GM23338 (cell line): ENCODE measurements around the gene TRIM67. TPM values are rescaled to one million over a fixed set of nuclear protein-coding genes. Genes with fewer than 3 reads are reported as not detected.

Experiments used
- ATAC-seq: fragments of 200-7000 bp; cut with Tn5 transposase; 3 replicates; pipeline ENCODE4 v1.9.1; 2020
- DNase-seq: peaks from one replicate; pipeline ENCODE4 v3.0.0-alpha.2; 2015; ENCODE audit warnings: low spot score
- H2AFZ ChIP-seq: fragments of 200-600 bp; sonication (generic); 2 replicates; pipeline ENCODE4 v1.8.0; 2016; ENCODE audit warnings: antibody characterized with exemption, mild to moderate bottlenecking, moderate library complexity
- H3F3A ChIP-seq: fragments of 200-600 bp; sonication (generic); replicated peaks from 2 replicates; pipeline ENCODE4 v1.8.0; 2017; ENCODE audit warnings: antibody characterized with exemption, mixed run types, low read depth
- H3K27ac ChIP-seq: fragments of 200-600 bp; sonication (generic); 2 replicates; pipeline ENCODE4 v1.6.1; 2016; ENCODE audit warnings: low read depth
- H3K27me3 ChIP-seq: fragments of 200-600 bp; sonication (generic); 2 replicates; pipeline ENCODE4 v1.8.0; 2016; ENCODE audit warnings: mild to moderate bottlenecking, mixed run types, moderate library complexity; ENCODE audit not compliant: insufficient read depth
- H3K36me3 ChIP-seq: fragments of 200-600 bp; sonication (generic); 2 replicates; pipeline ENCODE4 v1.8.0; 2016; ENCODE audit warnings: mild to moderate bottlenecking; ENCODE audit not compliant: insufficient read depth
- H3K4me1 ChIP-seq: fragments of 200-600 bp; sonication (generic); 2 replicates; pipeline ENCODE4 v1.8.0; 2016; ENCODE audit warnings: mild to moderate bottlenecking, moderate library complexity; ENCODE audit not compliant: insufficient read depth
- H3K4me2 ChIP-seq: fragments of 200-600 bp; sonication (generic); 2 replicates; pipeline ENCODE4 v1.7.1; 2017; ENCODE audit warnings: mixed run types
- H3K4me3 ChIP-seq: fragments of 200-600 bp; sonication (generic); 2 replicates; pipeline ENCODE4 v1.6.1; 2016; ENCODE audit warnings: mixed run types
- H3K79me2 ChIP-seq: fragments of 200-600 bp; sonication (generic); replicated peaks from 2 replicates; pipeline ENCODE4 v1.8.0; 2017; ENCODE audit warnings: mild to moderate bottlenecking; ENCODE audit not compliant: insufficient read depth
- H3K9me2 ChIP-seq: fragments of 200-600 bp; sonication (generic); 2 replicates; pipeline ENCODE4 v1.8.0; 2017; ENCODE audit not compliant: insufficient read depth
- H4K20me1 ChIP-seq: fragments of 200-600 bp; sonication (generic); replicated peaks from 2 replicates; pipeline ENCODE4 v1.8.0; 2017; ENCODE audit warnings: mild to moderate bottlenecking; ENCODE audit not compliant: insufficient read depth
- H3K27ac Mint-ChIP-seq: 2 replicates; pipeline ENCODE4 v1.8.0; 2020; ENCODE audit warnings: inconsistent platforms, mild to moderate bottlenecking, moderate library complexity, mixed read lengths
- H3K27me3 Mint-ChIP-seq: 3 replicates; pipeline ENCODE4 v1.8.0; 2022; ENCODE audit warnings: low read depth, mild to moderate bottlenecking, moderate library complexity, mixed read lengths, inconsistent platforms; ENCODE audit not compliant: insufficient read depth, poor library complexity
- H3K36me3 Mint-ChIP-seq: 3 replicates; pipeline ENCODE4 v1.8.0; 2021; ENCODE audit warnings: low read depth, mild to moderate bottlenecking, inconsistent platforms, moderate library complexity, mixed read lengths
- H3K4me1 Mint-ChIP-seq: 3 replicates; pipeline ENCODE4 v1.8.0; 2020; ENCODE audit warnings: mild to moderate bottlenecking, inconsistent platforms, mixed read lengths
- H3K4me3 Mint-ChIP-seq: 3 replicates; pipeline ENCODE4 v1.8.0; 2021; ENCODE audit warnings: moderate library complexity, mild to moderate bottlenecking, inconsistent platforms, mixed read lengths
- H3K9me3 Mint-ChIP-seq: 3 replicates; pipeline ENCODE4 v1.8.0; 2020; ENCODE audit warnings: moderate library complexity, mild to moderate bottlenecking, inconsistent platforms, mixed read lengths
- CREB1 ChIP-seq: fragments of 250-450 bp; sonication (Bioruptor Pico); IDR thresholded peaks from 2 replicates; pipeline ENCODE4 v1.5.0; 2020; ENCODE audit warnings: low read depth, mild to moderate bottlenecking, moderate library complexity
- EZH2 ChIP-seq: fragments of 200-600 bp; sonication (generic); IDR thresholded peaks from one replicate; pipeline ENCODE4 v1.8.0; 2017; ENCODE audit warnings: antibody characterized with exemption, mild to moderate bottlenecking, low read depth; ENCODE audit not compliant: unreplicated experiment
- EZH2phosphoT487 ChIP-seq: fragments of 200-600 bp; sonication (generic); IDR thresholded peaks from one replicate; pipeline ENCODE4 v1.8.1; 2018; ENCODE audit warnings: antibody characterized with exemption; ENCODE audit not compliant: unreplicated experiment
- JUNB ChIP-seq: IDR thresholded peaks from one replicate; pipeline ENCODE4 v1.6.1; 2016; ENCODE audit warnings: antibody characterized with exemption; ENCODE audit not compliant: unreplicated experiment
- NANOG ChIP-seq: IDR thresholded peaks from 2 replicates; pipeline ENCODE4 v1.6.1; 2016; ENCODE audit warnings: antibody characterized with exemption, borderline replicate concordance
- POLR2AphosphoS5 ChIP-seq: IDR thresholded peaks from 2 replicates; pipeline ENCODE4 v1.6.1; 2016; ENCODE audit warnings: antibody characterized with exemption, low read depth
- ZNF114 ChIP-seq: fragments of 250-450 bp; sonication (Bioruptor Pico); IDR thresholded peaks from 2 replicates; pipeline ENCODE4 v1.5.0; 2020; ENCODE audit warnings: mild to moderate bottlenecking, moderate library complexity
- ZNF331 ChIP-seq: fragments of 250-450 bp; sonication (Bioruptor Pico); IDR thresholded peaks from 2 replicates; pipeline ENCODE4 v1.5.0; 2020; ENCODE audit warnings: low read depth, mild to moderate bottlenecking, moderate library complexity
- polyA plus RNA-seq: library from polyadenylated mRNA; unstranded; fragments of >200 nt; fragmentation: Nextera tagmentation; extraction: Ambion mirVana; gene quantifications from 2 replicates; pipeline ENCODE4 v1.2.1, GENCODE V29; 2016
- total RNA-seq: library from RNA; depleted of rRNA; stranded (reverse); fragments of >200 nt; shearing (Covaris generic); gene quantifications from 2 replicates; pipeline ENCODE4 v1.2.3, GENCODE V29; 2014
- TF ChIP-seq, protein P1 (sequence below): IDR thresholded peaks from 2 replicates; pipeline ENCODE4 v1.6.1; 2016; ENCODE audit warnings: antibody characterized with exemption
- TF ChIP-seq, protein P2 (sequence below): fragments of 250-450 bp; sonication (Bioruptor Pico); IDR thresholded peaks from 2 replicates; pipeline ENCODE4 v1.5.0; 2020; ENCODE audit warnings: mild to moderate bottlenecking, moderate library complexity
- TF ChIP-seq, protein P3 (sequence below): IDR thresholded peaks from one replicate; pipeline ENCODE4 v1.6.1; 2018; ENCODE audit warnings: antibody characterized with exemption; ENCODE audit not compliant: unreplicated experiment

Gene TRIM67
- total and polyA plus RNA-seq, 2 experiments from 2014 or later: 0.03 TPM; not detected in 1

DNA sequence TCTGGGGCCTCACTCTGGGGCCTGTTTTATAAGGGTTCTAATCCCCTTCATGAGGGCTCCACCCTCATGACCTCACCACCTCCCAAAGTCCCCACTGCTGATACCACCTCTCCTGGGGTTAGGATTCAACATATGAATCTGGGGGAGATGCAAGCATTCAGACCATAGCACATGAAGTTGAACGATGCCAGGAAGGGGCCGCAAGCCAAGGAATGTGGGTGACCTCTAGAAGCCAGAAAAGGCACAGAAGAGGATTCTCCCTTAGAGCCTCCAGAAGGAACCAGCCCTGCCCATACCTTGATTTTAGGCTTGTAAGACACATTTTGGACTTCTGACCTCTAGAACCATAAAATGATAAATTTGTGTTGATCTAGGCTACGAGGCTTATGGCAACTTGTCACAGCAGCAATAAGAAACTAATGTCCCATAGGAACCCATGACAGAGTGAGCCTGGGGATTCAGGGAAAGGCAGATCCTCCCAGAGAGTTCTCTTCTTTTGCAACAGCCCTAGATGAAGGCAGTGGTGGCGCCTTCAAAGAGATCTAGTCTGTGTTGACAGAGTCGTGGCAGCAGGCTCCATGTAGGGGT is 27.9 kb downstream of the TRIM67 start:
- H3K27ac Mint-ChIP-seq: no peak overlapping the region
- no peaks in the 10 kb centered on the region for H3K36me3 ChIP-seq
- H3K27me3 ChIP-seq: 0 out of 2 replicates have a peak, but pooled peaks cover 8% of the 10 kb centered on the region
- no peak overlapping the region for H2AFZ ChIP-seq
- H3K4me3 Mint-ChIP-seq: no peak overlapping the region
- no peak overlapping the region for H3K27ac ChIP-seq
- H3K4me3 ChIP-seq: no peak overlapping the region
- H3K4me2 ChIP-seq: no peak overlapping the region
- peaks cover 3% of the 10 kb centered on the region; the same call in 2 of the 3 replicates for H3K4me1 Mint-ChIP-seq
- DNase-seq (no peak), ATAC-seq (no peak)
- no peaks in the 10 kb centered on the region for H3F3A ChIP-seq
- peaks cover 11% of the 10 kb centered on the region; the same call in 1 of the 3 replicates for H3K9me3 Mint-ChIP-seq
- H4K20me1 ChIP-seq: no peaks in the 10 kb centered on the region
- TF ChIP-seq EZH2 (no peak), ZNF331 (CRISPR knock-in tag) (no peak), ZNF114 (no peak), CREB1 (no peak), EZH2phosphoT487 (no peak)
- no peaks in the 10 kb centered on the region for H3K9me2 ChIP-seq
- H3K79me2 ChIP-seq: no peaks in the 10 kb centered on the region
- no peaks in the 10 kb centered on the region for H3K4me1 ChIP-seq
- peaks cover 3% of the 10 kb centered on the region; the same call in 1 of the 3 replicates for H3K36me3 Mint-ChIP-seq
- H3K27me3 Mint-ChIP-seq: peaks cover 14% of the 10 kb centered on the region

DNA sequence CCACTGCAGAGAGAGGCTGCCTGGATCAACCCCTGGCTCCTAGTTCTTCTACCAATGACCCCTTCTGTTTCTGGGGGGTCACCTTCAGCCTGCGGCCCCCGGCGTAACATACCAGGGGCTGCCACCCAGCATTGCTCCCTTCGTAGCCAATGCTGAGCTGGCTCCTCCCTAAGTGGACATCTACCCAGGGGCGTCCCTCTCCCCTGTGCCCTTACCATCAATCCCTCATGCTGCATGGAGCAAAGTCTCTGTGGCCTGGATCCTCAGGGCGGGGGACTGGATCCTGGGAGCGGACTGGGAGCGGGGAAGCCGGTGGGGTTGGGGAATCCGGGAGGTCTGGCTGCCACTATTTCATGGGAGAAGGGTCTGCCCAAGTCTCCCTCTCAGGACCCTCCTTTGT is 28.6 kb downstream of the TRIM67 start:
- H3K27ac ChIP-seq: no peak overlapping the region
- no peaks in the 10 kb centered on the region for H3K4me1 ChIP-seq
- H3K27me3 ChIP-seq: 0 out of 2 replicates have a peak, but pooled peaks cover 6% of the 10 kb centered on the region
- no peaks in the 10 kb centered on the region for H4K20me1 ChIP-seq
- no peak overlapping the region for H3K4me3 Mint-ChIP-seq
- peaks cover 3% of the 10 kb centered on the region; the same call in 1 of the 3 replicates for H3K36me3 Mint-ChIP-seq
- H3K4me2 ChIP-seq: no peak overlapping the region
- ATAC-seq (no peak), DNase-seq (no peak)
- no peak overlapping the region for H3K27ac Mint-ChIP-seq
- peaks cover 11% of the 10 kb centered on the region; the same call in 1 of the 3 replicates for H3K9me3 Mint-ChIP-seq
- H3K9me2 ChIP-seq: no peaks in the 10 kb centered on the region
- H3K79me2 ChIP-seq: no peaks in the 10 kb centered on the region
- peaks cover 14% of the 10 kb centered on the region for H3K27me3 Mint-ChIP-seq
- H2AFZ ChIP-seq: no peak overlapping the region
- peaks cover 3% of the 10 kb centered on the region; the same call in 2 of the 3 replicates for H3K4me1 Mint-ChIP-seq
- H3F3A ChIP-seq: no peaks in the 10 kb centered on the region
- H3K4me3 ChIP-seq: no peak overlapping the region
- no peaks in the 10 kb centered on the region for H3K36me3 ChIP-seq
- no peak for TF ChIP-seq NANOG
- no peak for TF ChIP-seq ZNF331 (CRISPR knock-in tag)
- TF ChIP-seq, protein P1, sequence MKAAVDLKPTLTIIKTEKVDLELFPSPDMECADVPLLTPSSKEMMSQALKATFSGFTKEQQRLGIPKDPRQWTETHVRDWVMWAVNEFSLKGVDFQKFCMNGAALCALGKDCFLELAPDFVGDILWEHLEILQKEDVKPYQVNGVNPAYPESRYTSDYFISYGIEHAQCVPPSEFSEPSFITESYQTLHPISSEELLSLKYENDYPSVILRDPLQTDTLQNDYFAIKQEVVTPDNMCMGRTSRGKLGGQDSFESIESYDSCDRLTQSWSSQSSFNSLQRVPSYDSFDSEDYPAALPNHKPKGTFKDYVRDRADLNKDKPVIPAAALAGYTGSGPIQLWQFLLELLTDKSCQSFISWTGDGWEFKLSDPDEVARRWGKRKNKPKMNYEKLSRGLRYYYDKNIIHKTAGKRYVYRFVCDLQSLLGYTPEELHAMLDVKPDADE: no peak
- no peak for TF ChIP-seq EZH2phosphoT487
- TF ChIP-seq, protein P2, sequence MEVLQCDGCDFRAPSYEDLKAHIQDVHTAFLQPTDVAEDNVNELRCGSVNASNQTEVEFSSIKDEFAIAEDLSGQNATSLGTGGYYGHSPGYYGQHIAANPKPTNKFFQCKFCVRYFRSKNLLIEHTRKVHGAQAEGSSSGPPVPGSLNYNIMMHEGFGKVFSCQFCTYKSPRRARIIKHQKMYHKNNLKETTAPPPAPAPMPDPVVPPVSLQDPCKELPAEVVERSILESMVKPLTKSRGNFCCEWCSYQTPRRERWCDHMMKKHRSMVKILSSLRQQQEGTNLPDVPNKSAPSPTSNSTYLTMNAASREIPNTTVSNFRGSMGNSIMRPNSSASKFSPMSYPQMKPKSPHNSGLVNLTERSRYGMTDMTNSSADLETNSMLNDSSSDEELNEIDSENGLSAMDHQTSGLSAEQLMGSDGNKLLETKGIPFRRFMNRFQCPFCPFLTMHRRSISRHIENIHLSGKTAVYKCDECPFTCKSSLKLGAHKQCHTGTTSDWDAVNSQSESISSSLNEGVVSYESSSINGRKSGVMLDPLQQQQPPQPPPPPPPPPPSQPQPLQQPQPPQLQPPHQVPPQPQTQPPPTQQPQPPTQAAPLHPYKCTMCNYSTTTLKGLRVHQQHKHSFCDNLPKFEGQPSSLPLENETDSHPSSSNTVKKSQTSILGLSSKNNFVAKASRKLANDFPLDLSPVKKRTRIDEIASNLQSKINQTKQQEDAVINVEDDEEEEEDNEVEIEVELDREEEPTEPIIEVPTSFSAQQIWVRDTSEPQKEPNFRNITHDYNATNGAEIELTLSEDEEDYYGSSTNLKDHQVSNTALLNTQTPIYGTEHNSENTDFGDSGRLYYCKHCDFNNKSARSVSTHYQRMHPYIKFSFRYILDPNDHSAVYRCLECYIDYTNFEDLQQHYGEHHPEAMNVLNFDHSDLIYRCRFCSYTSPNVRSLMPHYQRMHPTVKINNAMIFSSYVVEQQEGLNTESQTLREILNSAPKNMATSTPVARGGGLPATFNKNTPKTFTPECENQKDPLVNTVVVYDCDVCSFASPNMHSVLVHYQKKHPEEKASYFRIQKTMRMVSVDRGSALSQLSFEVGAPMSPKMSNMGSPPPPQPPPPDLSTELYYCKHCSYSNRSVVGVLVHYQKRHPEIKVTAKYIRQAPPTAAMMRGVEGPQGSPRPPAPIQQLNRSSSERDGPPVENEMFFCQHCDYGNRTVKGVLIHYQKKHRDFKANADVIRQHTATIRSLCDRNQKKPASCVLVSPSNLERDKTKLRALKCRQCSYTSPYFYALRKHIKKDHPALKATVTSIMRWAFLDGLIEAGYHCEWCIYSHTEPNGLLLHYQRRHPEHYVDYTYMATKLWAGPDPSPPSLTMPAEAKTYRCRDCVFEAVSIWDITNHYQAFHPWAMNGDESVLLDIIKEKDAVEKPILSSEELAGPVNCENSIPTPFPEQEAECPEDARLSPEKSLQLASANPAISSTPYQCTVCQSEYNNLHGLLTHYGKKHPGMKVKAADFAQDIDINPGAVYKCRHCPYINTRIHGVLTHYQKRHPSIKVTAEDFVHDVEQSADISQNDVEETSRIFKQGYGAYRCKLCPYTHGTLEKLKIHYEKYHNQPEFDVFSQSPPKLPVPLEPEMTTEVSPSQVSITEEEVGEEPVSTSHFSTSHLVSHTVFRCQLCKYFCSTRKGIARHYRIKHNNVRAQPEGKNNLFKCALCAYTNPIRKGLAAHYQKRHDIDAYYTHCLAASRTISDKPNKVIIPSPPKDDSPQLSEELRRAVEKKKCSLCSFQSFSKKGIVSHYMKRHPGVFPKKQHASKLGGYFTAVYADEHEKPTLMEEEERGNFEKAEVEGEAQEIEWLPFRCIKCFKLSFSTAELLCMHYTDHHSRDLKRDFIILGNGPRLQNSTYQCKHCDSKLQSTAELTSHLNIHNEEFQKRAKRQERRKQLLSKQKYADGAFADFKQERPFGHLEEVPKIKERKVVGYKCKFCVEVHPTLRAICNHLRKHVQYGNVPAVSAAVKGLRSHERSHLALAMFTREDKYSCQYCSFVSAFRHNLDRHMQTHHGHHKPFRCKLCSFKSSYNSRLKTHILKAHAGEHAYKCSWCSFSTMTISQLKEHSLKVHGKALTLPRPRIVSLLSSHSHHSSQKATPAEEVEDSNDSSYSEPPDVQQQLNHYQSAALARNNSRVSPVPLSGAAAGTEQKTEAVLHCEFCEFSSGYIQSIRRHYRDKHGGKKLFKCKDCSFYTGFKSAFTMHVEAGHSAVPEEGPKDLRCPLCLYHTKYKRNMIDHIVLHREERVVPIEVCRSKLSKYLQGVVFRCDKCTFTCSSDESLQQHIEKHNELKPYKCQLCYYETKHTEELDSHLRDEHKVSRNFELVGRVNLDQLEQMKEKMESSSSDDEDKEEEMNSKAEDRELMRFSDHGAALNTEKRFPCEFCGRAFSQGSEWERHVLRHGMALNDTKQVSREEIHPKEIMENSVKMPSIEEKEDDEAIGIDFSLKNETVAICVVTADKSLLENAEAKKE: no peak
- TF ChIP-seq, protein P3, sequence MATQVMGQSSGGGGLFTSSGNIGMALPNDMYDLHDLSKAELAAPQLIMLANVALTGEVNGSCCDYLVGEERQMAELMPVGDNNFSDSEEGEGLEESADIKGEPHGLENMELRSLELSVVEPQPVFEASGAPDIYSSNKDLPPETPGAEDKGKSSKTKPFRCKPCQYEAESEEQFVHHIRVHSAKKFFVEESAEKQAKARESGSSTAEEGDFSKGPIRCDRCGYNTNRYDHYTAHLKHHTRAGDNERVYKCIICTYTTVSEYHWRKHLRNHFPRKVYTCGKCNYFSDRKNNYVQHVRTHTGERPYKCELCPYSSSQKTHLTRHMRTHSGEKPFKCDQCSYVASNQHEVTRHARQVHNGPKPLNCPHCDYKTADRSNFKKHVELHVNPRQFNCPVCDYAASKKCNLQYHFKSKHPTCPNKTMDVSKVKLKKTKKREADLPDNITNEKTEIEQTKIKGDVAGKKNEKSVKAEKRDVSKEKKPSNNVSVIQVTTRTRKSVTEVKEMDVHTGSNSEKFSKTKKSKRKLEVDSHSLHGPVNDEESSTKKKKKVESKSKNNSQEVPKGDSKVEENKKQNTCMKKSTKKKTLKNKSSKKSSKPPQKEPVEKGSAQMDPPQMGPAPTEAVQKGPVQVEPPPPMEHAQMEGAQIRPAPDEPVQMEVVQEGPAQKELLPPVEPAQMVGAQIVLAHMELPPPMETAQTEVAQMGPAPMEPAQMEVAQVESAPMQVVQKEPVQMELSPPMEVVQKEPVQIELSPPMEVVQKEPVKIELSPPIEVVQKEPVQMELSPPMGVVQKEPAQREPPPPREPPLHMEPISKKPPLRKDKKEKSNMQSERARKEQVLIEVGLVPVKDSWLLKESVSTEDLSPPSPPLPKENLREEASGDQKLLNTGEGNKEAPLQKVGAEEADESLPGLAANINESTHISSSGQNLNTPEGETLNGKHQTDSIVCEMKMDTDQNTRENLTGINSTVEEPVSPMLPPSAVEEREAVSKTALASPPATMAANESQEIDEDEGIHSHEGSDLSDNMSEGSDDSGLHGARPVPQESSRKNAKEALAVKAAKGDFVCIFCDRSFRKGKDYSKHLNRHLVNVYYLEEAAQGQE: no peak
- TF ChIP-seq JUNB: no peak
- TF ChIP-seq EZH2: no peak
- TF ChIP-seq POLR2AphosphoS5: no peak
- no peak for TF ChIP-seq ZNF114
- no peak for TF ChIP-seq CREB1
